Activated CD8-positive, alpha-beta T cell treated with anti-CD3 and anti-CD28 coated beads, Interleukin-2, amount 10 ng/mL, durations not matched to agents 7 days and 5 days (primary cell): Measurements from ENCODE around the gene A2M. TPM values are rescaled to one million over a fixed set of nuclear protein-coding genes. Genes with fewer than 3 reads are reported as not detected.

ENCODE experiments used
- ATAC-seq: fragments of 150-1000 bp; cut with Tn5 transposase; one replicate; pipeline ENCODE4 v1.10.0; 2021; ENCODE audit warnings: moderate library complexity
- CTCF ChIA-PET: fragments of 350-600 bp; sonication (Branson Sonifier 250); formaldehyde crosslinking; loops from one replicate; lab custom pipeline; 2021; ENCODE audit warnings: antibody characterized with exemption; lab: Charles Lee
- POLR2A ChIA-PET: fragments of 350-600 bp; sonication (Branson Sonifier 250); formaldehyde crosslinking; loops from one replicate; lab custom pipeline; 2021; ENCODE audit warnings: antibody characterized with exemption; lab: Charles Lee
- DNase-seq: peaks from one replicate; pipeline ENCODE4 v3.0.0-alpha.2; 2020
- H3K27ac Mint-ChIP-seq: one replicate; pipeline ENCODE4 v1.8.0; 2021; ENCODE audit warnings: mild to moderate bottlenecking, mixed read lengths
- H3K27me3 Mint-ChIP-seq: one replicate; pipeline ENCODE4 v1.8.0; 2021; ENCODE audit warnings: low read depth, mixed read lengths
- H3K36me3 Mint-ChIP-seq: one replicate; pipeline ENCODE4 v1.8.0; 2021; ENCODE audit warnings: low read depth, mixed read lengths
- H3K4me1 Mint-ChIP-seq: one replicate; pipeline ENCODE4 v1.8.0; 2021; ENCODE audit warnings: low read depth, mixed read lengths
- H3K4me3 Mint-ChIP-seq: one replicate; pipeline ENCODE4 v1.8.0; 2021; ENCODE audit warnings: mild to moderate bottlenecking, mixed read lengths
- H3K9me3 Mint-ChIP-seq: one replicate; pipeline ENCODE4 v1.8.0; 2022; ENCODE audit warnings: mixed read lengths; ENCODE audit not compliant: insufficient read depth
- total RNA-seq, 2 experiments: library from RNA; stranded (reverse); gene quantifications; one replicate each; pipeline ENCODE4 v1.2.3, GENCODE V29; 2021

Gene A2M
- total RNA-seq, 2 experiments from 2014 or later = not detected

GRCh38 chr12:9043766-9044165 lies 72.0 kb downstream of the A2M start:
- peaks cover 24% of the 10 kb centered on the region for H3K4me1 Mint-ChIP-seq
- peaks cover 3% of the 10 kb centered on the region for H3K27me3 Mint-ChIP-seq
- POLR2A ChIA-PET = no interaction called here

GRCh38 chr12:9041321-9041720 lies 74.4 kb downstream of the A2M start:
- H3K27me3 Mint-ChIP-seq = peaks cover 3% of the 10 kb centered on the region
- H3K9me3 Mint-ChIP-seq = peaks cover 6% of the 10 kb centered on the region
- ChIA-PET POLR2A (no interaction called here), CTCF (interaction anchor here (1.0 to 4.1 kb wide), 3 partner anchors 91 to 384 kb away, joined by 3 to 68 read pairs (median 8); partner anchors contain the start of gene M6PR)
- no peaks in the 10 kb centered on the region for H3K36me3 Mint-ChIP-seq
- no peak for DNase-seq
- H3K4me1 Mint-ChIP-seq = peaks cover 27% of the 10 kb centered on the region
- H3K27ac Mint-ChIP-seq = no peak overlapping the region
- ATAC-seq = no peak
- H3K4me3 Mint-ChIP-seq = no peak overlapping the region

More at GRCh38 chr12:9043766-9044165, 72.0 kb downstream of the A2M start:
- no peak overlapping the region for H3K27ac Mint-ChIP-seq
- no peak overlapping the region for H3K4me3 Mint-ChIP-seq
- no peak for DNase-seq
- ATAC-seq = no peak
- H3K36me3 Mint-ChIP-seq = no peaks in the 10 kb centered on the region
- H3K9me3 Mint-ChIP-seq = peaks cover 6% of the 10 kb centered on the region
- CTCF ChIA-PET = interaction anchor here (1.0 to 4.1 kb wide), 3 partner anchors 14 to 153 kb away, joined by 3 to 68 read pairs (median 3); partner anchors contain the start of gene M6PR

- H3K4me3 Mint-ChIP-seq = no peak overlapping the region
- CTCF ChIA-PET = interaction anchor here (4.1 kb wide), 1 partner anchor 90 kb away, joined by 68 read pairs; the partner anchor contains the start of gene M6PR
- DNase-seq (no peak), ATAC-seq (no peak)
- H3K4me1 Mint-ChIP-seq = peaks cover 23% of the 10 kb centered on the region
- peaks cover 3% of the 10 kb centered on the region for H3K27me3 Mint-ChIP-seq
- no peak overlapping the region for H3K27ac Mint-ChIP-seq
- H3K36me3 Mint-ChIP-seq = no peaks in the 10 kb centered on the region
- POLR2A ChIA-PET = no interaction called here
- H3K9me3 Mint-ChIP-seq = peaks cover 4% of the 10 kb centered on the region
Measured at GRCh38 chr12:9040484-9041186, 75.1 kb downstream of the A2M start.

- H3K9me3 Mint-ChIP-seq = no peaks in the 10 kb centered on the region
- H3K27me3 Mint-ChIP-seq = peaks cover 3% of the 10 kb centered on the region
- DNase-seq (peak; percentile 43), ATAC-seq (no peak)
- no peak overlapping the region for H3K27ac Mint-ChIP-seq
- ChIA-PET CTCF (interaction anchor here (0.7 to 10.0 kb wide), 19 partner anchors 10 to 495 kb away, joined by 3 to 238 read pairs (median 6); partner anchors contain the start of genes M6PR and PHC1), POLR2A (interaction anchor here (1.3 kb wide), 1 partner anchor 90 kb away, joined by 7 read pairs; the partner anchor contains the start of gene M6PR)
- peaks cover 23% of the 10 kb centered on the region for H3K4me1 Mint-ChIP-seq
- H3K4me3 Mint-ChIP-seq = no peak overlapping the region
- no peaks in the 10 kb centered on the region for H3K36me3 Mint-ChIP-seq
Measured at GRCh38 chr12:9039397-9039977, 76.2 kb downstream of the A2M start.

- CTCF ChIA-PET = interaction anchor here (1.1 to 10.0 kb wide), 10 partner anchors 10 to 493 kb away, joined by 3 to 238 read pairs (median 4); partner anchors contain the start of gene M6PR
- Mint-ChIP-seq H3K36me3 (no peaks in the 10 kb centered on the region), H3K4me3 (no peak overlapping the region), H3K4me1 (peaks cover 23% of the 10 kb centered on the region), H3K27me3 (peaks cover 3% of the 10 kb centered on the region), H3K9me3 (no peaks in the 10 kb centered on the region), H3K27ac (no peak overlapping the region)
- ATAC-seq (no peak), DNase-seq (no peak)
- POLR2A ChIA-PET = interaction anchor here (1.4 kb wide), 1 partner anchor 10 kb away, joined by 4 read pairs; no protein-coding TSS in a partner anchor
Measured at GRCh38 chr12:9037431-9037830, 78.3 kb downstream of the A2M start.

- DNase-seq = no peak
- Mint-ChIP-seq H3K36me3 (no peaks in the 10 kb centered on the region), H3K27me3 (no peaks in the 10 kb centered on the region), H3K27ac (no peak overlapping the region), H3K4me1 (peaks cover 23% of the 10 kb centered on the region), H3K4me3 (no peak overlapping the region), H3K9me3 (no peaks in the 10 kb centered on the region)
- CTCF ChIA-PET = interaction anchor here (1.1 to 10.0 kb wide), 7 partner anchors 9 to 355 kb away, joined by 3 to 238 read pairs (median 4); partner anchors contain the start of gene M6PR
- POLR2A ChIA-PET = interaction anchor here (0.9 to 1.4 kb wide), 2 partner anchors 9 to 87 kb away, joined by 4 to 5 read pairs; partner anchors contain the start of gene M6PR
- no peak for ATAC-seq
Measured at GRCh38 chr12:9036227-9036626, 79.5 kb downstream of the A2M start.

- Mint-ChIP-seq H3K4me3 (no peak overlapping the region), H3K4me1 (peaks cover 9% of the 10 kb centered on the region), H3K9me3 (no peaks in the 10 kb centered on the region), H3K27ac (no peak overlapping the region), H3K36me3 (no peaks in the 10 kb centered on the region), H3K27me3 (no peaks in the 10 kb centered on the region)
- POLR2A ChIA-PET = no interaction called here
- CTCF ChIA-PET = interaction anchor here (3.4 to 10.0 kb wide), 2 partner anchors 15 to 84 kb away, joined by 14 to 238 read pairs; partner anchors contain the start of gene M6PR
- no peak for DNase-seq
- no peak for ATAC-seq
Measured at GRCh38 chr12:9034095-9034494, 81.6 kb downstream of the A2M start.

GRCh38 chr12:9033265-9033887 lies 82.3 kb downstream of the A2M start:
- H3K27me3 Mint-ChIP-seq = no peaks in the 10 kb centered on the region
- CTCF ChIA-PET = interaction anchor here (1.2 to 10.0 kb wide), 5 partner anchors 15 to 489 kb away, joined by 3 to 238 read pairs (median 6); partner anchors contain the start of gene M6PR
- H3K36me3 Mint-ChIP-seq = peaks cover 3% of the 10 kb centered on the region
- POLR2A ChIA-PET = interaction anchor here (0.6 kb wide), 1 partner anchor 23 kb away, joined by 5 read pairs; no protein-coding TSS in a partner anchor
- no peak overlapping the region for H3K27ac Mint-ChIP-seq
- no peak overlapping the region for H3K4me3 Mint-ChIP-seq
- ATAC-seq (no peak), DNase-seq (no peak)
- H3K9me3 Mint-ChIP-seq = no peaks in the 10 kb centered on the region
- H3K4me1 Mint-ChIP-seq = peaks cover 14% of the 10 kb centered on the region

- no peak overlapping the region for H3K4me3 Mint-ChIP-seq
- CTCF ChIA-PET = interaction anchor here (1.2 to 10.0 kb wide), 5 partner anchors 16 to 488 kb away, joined by 3 to 238 read pairs (median 6); partner anchors contain the start of gene M6PR
- no peaks in the 10 kb centered on the region for H3K27me3 Mint-ChIP-seq
- DNase-seq = no peak
- H3K4me1 Mint-ChIP-seq = peaks cover 19% of the 10 kb centered on the region
- H3K36me3 Mint-ChIP-seq = peaks cover 3% of the 10 kb centered on the region
- POLR2A ChIA-PET = interaction anchor here (0.6 to 1.2 kb wide), 2 partner anchors 15 to 81 kb away, joined by 3 read pairs; no protein-coding TSS in a partner anchor
- H3K9me3 Mint-ChIP-seq = no peaks in the 10 kb centered on the region
- no peak overlapping the region for H3K27ac Mint-ChIP-seq
- no peak for ATAC-seq
Measured at GRCh38 chr12:9032202-9032964, 83.3 kb downstream of the A2M start.

- Mint-ChIP-seq H3K9me3 (no peaks in the 10 kb centered on the region), H3K27ac (no peak overlapping the region), H3K4me1 (peaks cover 19% of the 10 kb centered on the region), H3K27me3 (no peaks in the 10 kb centered on the region), H3K36me3 (peaks cover 3% of the 10 kb centered on the region), H3K4me3 (no peak overlapping the region)
- ChIA-PET POLR2A (no interaction called here), CTCF (interaction anchor here (0.6 to 10.0 kb wide), 5 partner anchors 8 to 486 kb away, joined by 3 to 238 read pairs (median 14); partner anchors contain the start of gene M6PR)
- ATAC-seq = no peak
- no peak for DNase-seq
Measured at GRCh38 chr12:9030776-9031175, 84.9 kb downstream of the A2M start.
